ENCODE measurements around the gene C10orf90.

DNA sequence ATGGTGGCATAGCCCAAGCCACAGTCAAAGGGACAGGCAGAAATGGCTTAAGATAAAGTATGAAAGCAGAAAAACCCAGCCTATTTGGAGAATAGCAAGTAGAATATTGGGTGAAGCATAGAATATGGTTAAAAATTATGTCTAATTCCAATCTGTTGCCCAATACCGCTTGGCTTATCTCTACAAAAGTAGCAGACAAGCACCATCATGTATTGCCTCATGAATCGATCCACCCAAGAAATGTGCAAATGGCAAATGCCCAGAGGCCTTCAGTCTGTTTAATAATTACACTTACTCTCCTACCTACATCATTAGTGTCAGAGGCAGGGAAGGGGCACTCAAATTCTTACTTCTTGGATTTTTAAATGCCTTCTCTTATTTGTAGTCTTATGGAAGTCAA lies 151.3 kb downstream of the C10orf90 start:
- TF ChIP-seq, protein P1, sequence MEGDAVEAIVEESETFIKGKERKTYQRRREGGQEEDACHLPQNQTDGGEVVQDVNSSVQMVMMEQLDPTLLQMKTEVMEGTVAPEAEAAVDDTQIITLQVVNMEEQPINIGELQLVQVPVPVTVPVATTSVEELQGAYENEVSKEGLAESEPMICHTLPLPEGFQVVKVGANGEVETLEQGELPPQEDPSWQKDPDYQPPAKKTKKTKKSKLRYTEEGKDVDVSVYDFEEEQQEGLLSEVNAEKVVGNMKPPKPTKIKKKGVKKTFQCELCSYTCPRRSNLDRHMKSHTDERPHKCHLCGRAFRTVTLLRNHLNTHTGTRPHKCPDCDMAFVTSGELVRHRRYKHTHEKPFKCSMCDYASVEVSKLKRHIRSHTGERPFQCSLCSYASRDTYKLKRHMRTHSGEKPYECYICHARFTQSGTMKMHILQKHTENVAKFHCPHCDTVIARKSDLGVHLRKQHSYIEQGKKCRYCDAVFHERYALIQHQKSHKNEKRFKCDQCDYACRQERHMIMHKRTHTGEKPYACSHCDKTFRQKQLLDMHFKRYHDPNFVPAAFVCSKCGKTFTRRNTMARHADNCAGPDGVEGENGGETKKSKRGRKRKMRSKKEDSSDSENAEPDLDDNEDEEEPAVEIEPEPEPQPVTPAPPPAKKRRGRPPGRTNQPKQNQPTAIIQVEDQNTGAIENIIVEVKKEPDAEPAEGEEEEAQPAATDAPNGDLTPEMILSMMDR (IDR thresholded peaks at IDR 0.05) = no peak
- no peak for TF ChIP-seq POLR2A (IDR thresholded peaks at IDR 0.05)

Measured in testis (tissue), 2 donors.